22Rv1 (cell line): Measurements from ENCODE around the gene CHD9NB.

ENCODE experiments used
- CTCF ChIP-seq: fragments of 450-650 bp; IDR thresholded peaks from 2 replicates; pipeline ENCODE4 v1.5.1; 2017; ENCODE audit warnings: mild to moderate bottlenecking
- ZFX ChIP-seq: fragments of 450-650 bp; IDR thresholded peaks from 2 replicates; pipeline ENCODE4 v1.6.1; 2017; ENCODE audit warnings: antibody characterized with exemption, borderline replicate concordance

DNA sequence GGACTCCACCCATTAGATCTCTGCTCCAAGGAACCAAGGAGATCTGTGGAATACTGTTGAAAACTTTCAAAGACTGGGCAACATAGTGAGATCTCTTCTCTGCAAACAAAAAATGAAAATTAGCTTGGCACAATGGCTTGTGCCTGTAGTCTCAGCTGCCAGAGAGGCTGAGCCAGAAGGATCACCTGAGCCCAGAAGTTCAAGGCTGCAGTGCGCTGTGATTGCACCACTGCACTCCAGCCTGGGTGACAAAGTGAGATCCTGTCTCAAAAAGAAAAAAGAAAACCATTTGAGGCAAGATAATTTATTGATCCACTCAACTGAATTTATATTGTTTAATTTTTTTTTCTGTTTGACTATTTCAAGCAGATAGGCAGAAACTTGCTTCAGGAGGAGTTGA is 54.8 kb downstream of the CHD9NB start:
- TF ChIP-seq CTCF (no peak), ZFX (no peak)
